HG02840 (cell line): ENCODE results near the gene MYH14.

Source experiments
- ATAC-seq: cut with Tn5 transposase; IDR thresholded peaks from one replicate; pipeline ENCODE4 v1.9.1; 2021; ENCODE audit warnings: mild to moderate bottlenecking, moderate library complexity, moderate number of reproducible peaks; ENCODE audit not compliant: unreplicated experiment, low FRiP score

MYH14 gene

GRCh38 chr19:50192463-50193211 is 10.8 kb upstream of the MYH14 start:
- ATAC-seq, result no peak

DNA sequence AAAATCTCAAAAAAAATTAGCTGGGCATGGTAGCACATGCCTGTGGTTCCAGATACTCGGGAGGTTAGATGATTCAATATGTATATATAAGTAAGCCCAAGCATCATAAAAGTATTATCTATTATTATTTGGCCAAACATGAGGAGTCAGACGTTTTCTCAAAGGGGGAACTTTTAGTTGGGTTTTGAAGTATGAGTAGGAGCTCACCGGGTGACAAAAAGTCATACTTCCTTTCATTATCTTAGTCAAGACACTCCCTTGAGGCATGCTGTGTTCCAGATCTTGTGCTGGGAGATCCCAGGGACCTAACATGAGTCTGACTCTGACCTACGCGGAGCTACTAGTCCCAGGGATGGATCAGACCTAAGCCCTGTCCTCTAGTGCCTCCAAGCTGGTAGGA is 8.2 kb upstream of the MYH14 start:
- no peak for ATAC-seq

- ATAC-seq, result no peak
Measured at GRCh38 chr19:50196322-50196932, 7.0 kb upstream of the MYH14 start.

DNA sequence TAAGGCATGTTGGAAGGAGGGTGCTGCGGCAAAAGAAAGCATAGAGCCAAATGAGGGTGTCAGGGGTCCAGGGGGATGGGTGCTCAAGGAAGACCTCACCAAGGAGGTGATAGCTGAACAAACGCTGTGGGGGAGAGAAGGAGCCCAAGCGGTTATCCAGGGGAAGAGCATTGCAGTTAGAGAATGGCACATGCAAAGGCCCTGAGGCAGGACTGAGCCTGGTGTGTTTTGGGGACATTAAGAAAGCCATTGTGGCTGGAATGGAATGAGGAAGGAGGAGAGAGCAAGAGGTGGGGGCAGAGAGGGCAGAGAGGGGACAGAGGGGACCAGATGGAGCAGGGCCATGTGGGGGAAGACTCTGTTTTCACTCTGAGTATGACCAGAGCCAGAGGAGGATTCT is 6.1 kb upstream of the MYH14 start:
- no peak for ATAC-seq

- ATAC-seq, result no peak
Measured at GRCh38 chr19:50198431-50199258, 4.8 kb upstream of the MYH14 start.

DNA sequence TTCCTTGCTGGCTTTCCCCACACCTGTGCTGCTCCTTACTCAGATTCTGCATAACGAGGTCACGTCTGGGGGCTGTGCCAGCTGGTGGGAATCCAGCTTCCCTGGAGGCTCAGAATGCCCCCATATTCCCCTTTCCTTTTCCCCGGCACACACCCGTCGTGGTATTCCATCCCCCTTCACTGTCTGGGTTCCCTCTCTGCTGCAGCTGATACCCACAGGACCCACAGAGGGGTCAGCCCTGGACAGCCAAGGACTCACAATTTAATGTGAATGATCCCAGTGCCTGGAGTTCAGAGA is 4.2 kb upstream of the MYH14 start:
- no peak for ATAC-seq

- no peak for ATAC-seq
Measured at GRCh38 chr19:50202386-50202785, 1.0 kb upstream of the MYH14 start.

DNA sequence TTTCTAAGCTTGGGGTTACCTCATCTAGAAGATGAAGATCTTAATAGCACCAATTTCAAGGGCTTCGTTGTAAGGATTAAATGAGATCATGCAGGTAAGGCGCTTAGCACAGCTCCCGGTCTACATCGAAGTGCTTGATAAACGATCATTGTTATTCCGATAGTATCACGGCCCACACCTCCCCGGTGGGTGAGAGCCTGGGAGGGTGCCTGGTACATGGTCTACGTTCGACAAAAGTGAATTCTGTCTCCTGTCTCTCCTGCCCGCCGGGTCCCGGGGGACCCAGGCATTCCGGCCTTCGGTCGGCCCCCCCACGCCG is 501 bp upstream of the MYH14 start:
- no peak for ATAC-seq

DNA sequence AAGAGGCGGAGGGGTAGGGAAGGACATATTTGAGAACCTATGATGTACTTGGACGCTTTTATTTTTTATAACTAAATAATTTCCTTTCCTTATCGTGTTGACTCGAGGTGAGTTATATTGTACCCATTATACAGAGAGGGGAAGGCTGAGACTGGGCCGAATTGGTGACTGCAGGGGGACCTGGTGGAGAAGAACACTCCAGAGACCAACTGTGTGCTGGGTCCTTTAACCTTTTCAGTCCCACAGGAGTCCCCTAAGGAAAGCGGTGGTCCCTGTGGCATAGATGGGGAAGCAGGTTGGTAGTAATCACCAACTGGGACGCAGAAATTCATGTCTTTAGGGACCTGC is 633 bp downstream of the MYH14 start:
- ATAC-seq, result no peak

GRCh38 chr19:50204811-50205675 is 1.6 kb downstream of the MYH14 start:
- no peak for ATAC-seq

DNA sequence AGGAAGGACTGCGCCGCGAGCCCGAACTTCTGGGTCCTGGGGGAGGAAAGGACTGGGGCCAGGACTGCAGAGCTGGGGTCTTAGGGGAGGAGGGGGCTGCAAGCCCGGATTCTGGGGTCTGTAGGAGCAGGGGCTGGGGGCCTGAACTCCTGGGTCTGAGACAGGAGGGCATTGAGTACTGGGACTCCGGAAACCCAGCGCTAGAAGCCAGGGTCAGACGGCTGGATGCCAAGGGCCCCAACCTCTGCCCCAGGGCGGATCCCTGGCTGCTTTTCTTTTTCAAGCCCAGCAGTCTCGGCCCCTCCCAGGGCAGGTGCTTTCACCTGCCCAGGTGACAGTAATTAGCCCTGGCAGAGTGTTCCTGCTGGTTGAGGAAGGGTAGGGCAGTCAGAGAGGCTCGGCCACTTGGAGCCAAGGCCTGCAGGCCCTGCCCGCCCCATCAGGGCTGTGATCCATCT is 2.3 kb downstream of the MYH14 start:
- no peak for ATAC-seq

GRCh38 chr19:50206191-50206590 is 2.8 kb downstream of the MYH14 start:
- ATAC-seq, result no peak

- no peak for ATAC-seq
Measured at GRCh38 chr19:50207730-50208129, 4.3 kb downstream of the MYH14 start.

DNA sequence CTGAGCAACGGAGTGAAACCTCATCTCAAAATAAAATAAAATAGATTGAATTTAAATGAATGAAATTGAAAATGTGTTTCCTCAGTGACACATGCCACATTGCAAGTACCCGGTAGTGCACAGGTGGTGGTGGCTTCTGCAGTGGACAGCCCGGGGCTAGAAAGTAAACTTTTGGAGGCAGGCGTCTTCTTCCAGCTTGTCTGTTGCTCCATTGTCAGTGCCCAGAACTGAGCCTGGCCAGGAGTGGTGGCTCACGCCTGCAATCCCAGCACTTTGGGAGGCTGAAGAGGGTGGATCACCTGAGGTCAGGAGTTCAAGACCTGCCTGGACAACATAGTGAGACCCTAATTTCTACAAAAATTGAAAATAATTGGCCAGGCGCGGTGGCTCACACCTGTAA is 5.7 kb downstream of the MYH14 start:
- ATAC-seq, result no peak

GRCh38 chr19:50210425-50210824 is 7.0 kb downstream of the MYH14 start:
- no peak for ATAC-seq

- ATAC-seq, result no peak
Measured at GRCh38 chr19:50213925-50214324, 10.5 kb downstream of the MYH14 start.

DNA sequence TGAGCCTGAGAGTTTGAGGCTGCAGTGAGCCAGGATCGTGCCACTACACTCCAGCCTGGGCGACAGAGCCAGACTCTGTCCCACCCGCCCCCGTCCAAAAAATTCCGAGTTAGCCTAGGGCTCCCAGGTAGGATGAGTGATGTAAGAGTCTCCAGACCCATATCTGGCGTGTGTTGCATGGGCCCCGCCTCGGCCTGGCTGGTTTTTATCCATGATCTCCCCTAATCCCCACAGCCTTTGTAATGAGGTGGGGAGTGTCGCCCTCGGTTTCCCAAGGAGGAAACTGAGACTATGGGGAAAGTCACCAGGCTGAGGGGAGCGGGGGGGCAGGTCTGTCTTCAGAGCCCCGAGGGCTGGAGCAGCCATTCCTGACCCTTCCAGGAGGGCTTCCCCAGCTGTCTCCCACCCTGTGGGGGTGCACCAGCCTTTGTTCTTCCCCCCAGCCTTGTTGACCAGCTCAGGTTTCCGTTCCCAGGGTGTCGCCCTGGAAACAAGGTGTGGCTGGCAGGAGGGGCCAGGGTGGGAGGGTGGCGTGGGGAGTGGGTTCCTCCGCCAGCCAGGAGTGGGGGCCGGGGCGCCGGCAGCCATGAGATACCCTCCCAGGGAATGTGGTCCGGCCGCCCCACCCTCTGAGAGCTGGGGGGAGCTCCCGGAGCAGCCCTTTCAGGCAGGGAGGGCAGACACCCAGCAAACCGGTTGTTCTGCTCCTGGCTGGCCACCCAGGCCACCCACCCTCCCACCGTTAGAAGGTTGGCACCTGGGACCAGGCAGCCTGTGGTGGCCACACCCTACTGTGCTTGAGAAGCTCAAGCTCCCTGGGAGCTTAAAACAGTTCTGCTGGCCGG is 11.5 kb downstream of the MYH14 start:
- no peak for ATAC-seq

DNA sequence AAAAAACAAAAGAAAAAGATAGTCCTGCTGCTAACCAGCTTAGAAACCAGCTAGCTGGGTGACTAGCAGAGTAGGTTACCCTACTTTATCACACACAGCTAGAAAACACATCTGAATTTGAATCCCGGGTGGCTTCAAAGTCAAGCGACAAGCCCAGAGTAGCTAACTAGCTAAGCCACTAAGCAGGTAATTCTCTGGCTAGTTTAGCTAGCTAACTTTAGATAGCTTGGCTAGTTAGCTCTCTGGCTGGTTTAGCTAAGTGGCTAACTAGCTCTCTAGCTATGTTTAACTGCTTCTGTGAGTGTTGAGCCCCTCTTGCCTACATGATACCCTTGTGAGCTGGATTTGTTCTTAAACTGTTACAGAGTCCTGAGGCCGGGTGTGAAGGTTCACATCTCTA is 12.4 kb downstream of the MYH14 start:
- ATAC-seq, result no peak

GRCh38 chr19:50221087-50221486 is 17.7 kb downstream of the MYH14 start:
- ATAC-seq, result no peak
